HL-60 (cell line): Measurements from ENCODE around the gene XRCC3.

Source experiments
- DNase-seq, 2 experiments: peaks; one replicate each; pipeline ENCODE4 v3.0.0-alpha.2; 2010 to 2020; ENCODE audit warnings: low read depth in 1 of 2, low spot score in 1 of 2
- H3K27ac ChIP-seq: fragments of 250-450 bp; sonication (Bioruptor Pico); replicated peaks from 2 replicates; pipeline ENCODE4 v1.5.1; 2020; ENCODE audit warnings: mild to moderate bottlenecking, moderate library complexity
- H3K27me3 ChIP-seq: fragments of 250-450 bp; sonication (Bioruptor Pico); 2 replicates; pipeline ENCODE4 v1.5.1; 2021; ENCODE audit warnings: mild to moderate bottlenecking, moderate library complexity; ENCODE audit not compliant: insufficient read depth, poor library complexity, severe bottlenecking
- H3K4me3 ChIP-seq: replicated peaks from 2 replicates; pipeline ENCODE4 v1.5.1; 2011; ENCODE audit warnings: mild to moderate bottlenecking, control low read depth, low read length; ENCODE audit not compliant: insufficient read depth
- GABPA ChIP-seq: IDR thresholded peaks from 2 replicates; pipeline ENCODE4 v1.6.1; 2012; ENCODE audit warnings: low read depth
- POLR2AphosphoS5 ChIP-seq: IDR thresholded peaks from 2 replicates; pipeline ENCODE4 v1.6.1; 2012; ENCODE audit warnings: low read depth
- SPI1 ChIP-seq: IDR thresholded peaks from 2 replicates; pipeline ENCODE4 v1.6.1; 2012; ENCODE audit warnings: low read depth, mild to moderate bottlenecking, borderline replicate concordance
- TF ChIP-seq, protein P1 (sequence below): IDR thresholded peaks from 2 replicates; pipeline ENCODE4 v1.6.1; 2012; ENCODE audit warnings: low read depth; ENCODE audit not compliant: insufficient replicate concordance
- TF ChIP-seq, protein P2 (sequence below): IDR thresholded peaks from one replicate; pipeline ENCODE4 v1.5.1; 2011; ENCODE audit warnings: low read length, control low read depth, inconsistent platforms; ENCODE audit not compliant: insufficient read depth

Gene XRCC3

DNA sequence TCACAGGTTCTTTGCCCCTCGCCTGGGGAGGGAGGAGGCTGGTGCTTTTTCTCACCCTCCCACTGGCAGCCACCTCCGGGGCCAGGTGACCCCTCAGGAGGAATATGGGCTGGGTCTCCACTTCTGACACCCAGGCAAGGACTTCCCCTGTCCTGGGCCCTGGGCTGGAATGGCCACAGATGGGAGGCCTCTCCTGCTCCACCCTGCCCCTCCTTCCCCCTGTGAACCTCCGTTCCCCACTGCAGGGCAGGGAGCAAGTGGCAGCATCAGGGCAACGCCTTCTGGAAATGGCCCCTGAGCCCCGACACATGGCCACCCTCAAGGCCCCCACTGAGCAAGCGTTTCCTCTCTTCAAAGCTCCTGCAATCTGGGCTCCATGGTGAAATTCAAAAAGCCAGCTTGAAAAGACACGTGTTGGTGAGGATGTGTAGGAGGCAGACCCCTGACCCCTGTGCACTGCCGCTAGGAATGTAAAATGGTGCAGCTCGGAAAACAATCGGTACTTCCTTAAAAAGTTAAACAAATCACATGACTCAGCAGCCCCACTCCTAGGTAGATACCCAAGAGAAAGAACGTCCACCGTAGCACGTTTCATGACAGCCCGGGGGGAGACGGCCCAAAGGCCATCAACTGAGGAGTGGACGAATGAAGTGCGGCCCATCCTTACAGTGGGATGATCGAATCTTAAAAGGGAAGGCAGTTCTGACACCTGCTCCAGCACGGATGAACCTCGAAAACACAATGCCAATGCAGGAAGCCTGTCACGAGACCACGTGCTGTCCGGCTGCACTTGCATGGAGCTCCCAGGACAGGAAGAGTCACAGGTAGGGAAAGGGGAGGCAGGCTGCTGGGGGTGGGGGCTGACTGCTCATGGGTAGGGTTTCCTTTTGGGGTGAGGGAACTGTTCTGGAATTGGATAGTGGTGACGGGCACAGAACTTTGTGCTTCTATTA, 11.5 kb downstream of the XRCC3 start:
- DNase-seq: no peak
- TF ChIP-seq, protein P1, sequence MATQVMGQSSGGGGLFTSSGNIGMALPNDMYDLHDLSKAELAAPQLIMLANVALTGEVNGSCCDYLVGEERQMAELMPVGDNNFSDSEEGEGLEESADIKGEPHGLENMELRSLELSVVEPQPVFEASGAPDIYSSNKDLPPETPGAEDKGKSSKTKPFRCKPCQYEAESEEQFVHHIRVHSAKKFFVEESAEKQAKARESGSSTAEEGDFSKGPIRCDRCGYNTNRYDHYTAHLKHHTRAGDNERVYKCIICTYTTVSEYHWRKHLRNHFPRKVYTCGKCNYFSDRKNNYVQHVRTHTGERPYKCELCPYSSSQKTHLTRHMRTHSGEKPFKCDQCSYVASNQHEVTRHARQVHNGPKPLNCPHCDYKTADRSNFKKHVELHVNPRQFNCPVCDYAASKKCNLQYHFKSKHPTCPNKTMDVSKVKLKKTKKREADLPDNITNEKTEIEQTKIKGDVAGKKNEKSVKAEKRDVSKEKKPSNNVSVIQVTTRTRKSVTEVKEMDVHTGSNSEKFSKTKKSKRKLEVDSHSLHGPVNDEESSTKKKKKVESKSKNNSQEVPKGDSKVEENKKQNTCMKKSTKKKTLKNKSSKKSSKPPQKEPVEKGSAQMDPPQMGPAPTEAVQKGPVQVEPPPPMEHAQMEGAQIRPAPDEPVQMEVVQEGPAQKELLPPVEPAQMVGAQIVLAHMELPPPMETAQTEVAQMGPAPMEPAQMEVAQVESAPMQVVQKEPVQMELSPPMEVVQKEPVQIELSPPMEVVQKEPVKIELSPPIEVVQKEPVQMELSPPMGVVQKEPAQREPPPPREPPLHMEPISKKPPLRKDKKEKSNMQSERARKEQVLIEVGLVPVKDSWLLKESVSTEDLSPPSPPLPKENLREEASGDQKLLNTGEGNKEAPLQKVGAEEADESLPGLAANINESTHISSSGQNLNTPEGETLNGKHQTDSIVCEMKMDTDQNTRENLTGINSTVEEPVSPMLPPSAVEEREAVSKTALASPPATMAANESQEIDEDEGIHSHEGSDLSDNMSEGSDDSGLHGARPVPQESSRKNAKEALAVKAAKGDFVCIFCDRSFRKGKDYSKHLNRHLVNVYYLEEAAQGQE: no peak
- TF ChIP-seq POLR2AphosphoS5: peak; percentile 15; the same call in 1 of the 2 replicates
- no peak overlapping the region for H3K27ac ChIP-seq
- H3K4me3 ChIP-seq: no peak overlapping the region
- no peaks in the 10 kb centered on the region for H3K27me3 ChIP-seq

DNA sequence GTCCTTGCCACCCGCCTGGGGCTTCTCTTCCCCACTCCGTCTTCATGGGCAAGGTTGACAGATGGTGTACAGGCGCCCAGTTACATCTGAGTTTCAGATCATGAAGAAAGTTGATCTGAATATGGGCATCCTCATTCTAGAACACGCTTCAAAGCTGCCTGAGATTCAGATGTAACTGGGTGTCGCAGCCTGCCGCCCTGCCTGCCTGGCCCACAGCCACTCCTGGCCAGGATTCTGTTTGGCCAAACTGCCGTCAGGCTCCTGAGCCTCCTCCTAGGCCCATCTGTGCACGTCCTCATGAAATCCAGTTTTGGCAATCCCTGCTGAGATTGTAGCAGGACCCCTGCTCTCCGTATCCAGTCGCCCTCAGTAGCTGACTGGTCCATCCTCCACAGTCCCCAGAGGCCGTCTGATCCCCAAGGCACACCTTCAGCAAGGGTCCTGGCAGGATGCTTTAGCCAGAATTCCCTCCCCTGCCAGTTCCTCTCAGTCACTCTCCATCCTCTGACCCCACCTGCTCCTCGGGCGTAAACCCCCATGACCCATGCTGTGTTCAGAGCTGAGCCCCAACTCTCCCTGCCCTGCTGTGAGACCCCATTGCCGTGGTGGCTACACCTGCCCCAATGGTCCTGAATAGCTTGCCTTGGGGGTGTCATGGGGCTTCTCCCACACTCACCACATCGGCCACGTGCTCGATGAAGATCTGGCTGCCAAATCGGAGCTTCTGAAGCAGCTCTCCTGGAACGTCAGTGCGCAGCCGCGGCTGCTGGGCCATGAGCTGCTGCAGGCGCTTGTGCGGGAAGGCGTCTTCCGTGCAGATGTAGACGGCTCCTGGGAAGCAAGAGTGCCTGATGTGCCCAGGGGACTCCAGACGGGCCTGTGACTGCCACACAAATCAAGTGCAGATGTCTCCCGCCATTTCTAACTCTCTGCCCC, 12.5 kb downstream of the XRCC3 start:
- TF ChIP-seq, protein P2, sequence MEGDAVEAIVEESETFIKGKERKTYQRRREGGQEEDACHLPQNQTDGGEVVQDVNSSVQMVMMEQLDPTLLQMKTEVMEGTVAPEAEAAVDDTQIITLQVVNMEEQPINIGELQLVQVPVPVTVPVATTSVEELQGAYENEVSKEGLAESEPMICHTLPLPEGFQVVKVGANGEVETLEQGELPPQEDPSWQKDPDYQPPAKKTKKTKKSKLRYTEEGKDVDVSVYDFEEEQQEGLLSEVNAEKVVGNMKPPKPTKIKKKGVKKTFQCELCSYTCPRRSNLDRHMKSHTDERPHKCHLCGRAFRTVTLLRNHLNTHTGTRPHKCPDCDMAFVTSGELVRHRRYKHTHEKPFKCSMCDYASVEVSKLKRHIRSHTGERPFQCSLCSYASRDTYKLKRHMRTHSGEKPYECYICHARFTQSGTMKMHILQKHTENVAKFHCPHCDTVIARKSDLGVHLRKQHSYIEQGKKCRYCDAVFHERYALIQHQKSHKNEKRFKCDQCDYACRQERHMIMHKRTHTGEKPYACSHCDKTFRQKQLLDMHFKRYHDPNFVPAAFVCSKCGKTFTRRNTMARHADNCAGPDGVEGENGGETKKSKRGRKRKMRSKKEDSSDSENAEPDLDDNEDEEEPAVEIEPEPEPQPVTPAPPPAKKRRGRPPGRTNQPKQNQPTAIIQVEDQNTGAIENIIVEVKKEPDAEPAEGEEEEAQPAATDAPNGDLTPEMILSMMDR: no peak
- TF ChIP-seq POLR2AphosphoS5 (no peak), SPI1 (no peak), GABPA (no peak)
- TF ChIP-seq, protein P1: no peak
- H3K27ac ChIP-seq: no peak overlapping the region
- H3K4me3 ChIP-seq: no peak overlapping the region
- no peaks in the 10 kb centered on the region for H3K27me3 ChIP-seq
- no peak for DNase-seq

DNA sequence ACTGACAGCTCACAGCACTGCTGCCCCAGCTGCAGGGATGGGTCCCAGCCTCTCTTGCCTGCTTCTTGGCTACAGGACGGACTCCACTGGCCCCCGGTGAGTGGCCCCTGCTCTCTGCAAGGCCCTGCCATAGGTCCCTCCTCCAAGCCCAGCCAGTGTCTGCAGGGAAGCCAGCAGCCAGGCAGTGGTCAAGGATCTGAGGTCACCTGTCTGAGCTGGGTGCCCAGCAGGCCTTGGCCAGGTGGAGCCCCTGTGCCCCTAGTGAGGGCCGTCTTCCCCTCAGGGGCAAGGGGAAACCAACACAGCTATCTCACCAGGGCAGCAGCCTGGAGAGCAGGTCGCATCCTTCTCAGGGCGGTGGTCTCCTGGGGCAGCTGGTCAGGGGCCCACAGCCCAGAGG, 13.2 kb downstream of the XRCC3 start:
- no peaks in the 10 kb centered on the region for H3K27me3 ChIP-seq
- TF ChIP-seq, protein P2: no peak
- TF ChIP-seq POLR2AphosphoS5 (no peak), GABPA (no peak), SPI1 (no peak)
- TF ChIP-seq, protein P1: no peak
- H3K27ac ChIP-seq: no peak overlapping the region
- H3K4me3 ChIP-seq: no peak overlapping the region
- no peak for DNase-seq
